GM03348 (cell line): ENCODE measurements around the gene KIF5A.

Experiments
- DNase-seq: peaks from one replicate; pipeline ENCODE4 v3.0.0; 2012; ENCODE audit warnings: low spot score

The KIF5A gene

DNA sequence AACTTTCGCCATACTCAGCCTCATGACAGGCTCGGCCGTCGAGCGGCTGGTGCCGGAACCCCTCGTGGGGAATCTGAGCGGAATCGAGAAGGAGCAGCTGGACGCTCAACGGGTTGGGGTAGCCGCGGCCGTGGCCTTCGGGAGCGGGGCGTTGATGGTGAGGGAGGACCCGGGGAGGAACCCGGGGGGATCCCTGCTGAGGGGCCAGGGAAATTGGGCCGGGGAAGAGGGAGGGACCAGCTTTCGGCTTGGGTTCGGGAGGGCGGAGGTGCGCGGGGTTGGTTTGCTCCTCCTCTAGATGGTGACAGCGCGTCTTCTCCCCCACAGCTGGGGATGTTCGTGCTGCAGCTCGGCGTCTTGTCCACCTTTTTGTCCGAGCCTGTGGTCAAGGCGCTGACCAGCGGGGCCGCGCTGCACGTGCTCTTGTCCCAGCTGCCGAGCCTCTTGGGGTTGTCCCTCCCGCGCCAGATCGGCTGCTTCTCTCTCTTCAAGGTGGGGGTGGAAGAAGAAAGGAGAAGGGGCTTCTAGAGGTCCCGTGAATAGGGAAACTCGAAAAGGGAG lies 71.2 kb downstream of the KIF5A start:
- no peak for DNase-seq

DNA sequence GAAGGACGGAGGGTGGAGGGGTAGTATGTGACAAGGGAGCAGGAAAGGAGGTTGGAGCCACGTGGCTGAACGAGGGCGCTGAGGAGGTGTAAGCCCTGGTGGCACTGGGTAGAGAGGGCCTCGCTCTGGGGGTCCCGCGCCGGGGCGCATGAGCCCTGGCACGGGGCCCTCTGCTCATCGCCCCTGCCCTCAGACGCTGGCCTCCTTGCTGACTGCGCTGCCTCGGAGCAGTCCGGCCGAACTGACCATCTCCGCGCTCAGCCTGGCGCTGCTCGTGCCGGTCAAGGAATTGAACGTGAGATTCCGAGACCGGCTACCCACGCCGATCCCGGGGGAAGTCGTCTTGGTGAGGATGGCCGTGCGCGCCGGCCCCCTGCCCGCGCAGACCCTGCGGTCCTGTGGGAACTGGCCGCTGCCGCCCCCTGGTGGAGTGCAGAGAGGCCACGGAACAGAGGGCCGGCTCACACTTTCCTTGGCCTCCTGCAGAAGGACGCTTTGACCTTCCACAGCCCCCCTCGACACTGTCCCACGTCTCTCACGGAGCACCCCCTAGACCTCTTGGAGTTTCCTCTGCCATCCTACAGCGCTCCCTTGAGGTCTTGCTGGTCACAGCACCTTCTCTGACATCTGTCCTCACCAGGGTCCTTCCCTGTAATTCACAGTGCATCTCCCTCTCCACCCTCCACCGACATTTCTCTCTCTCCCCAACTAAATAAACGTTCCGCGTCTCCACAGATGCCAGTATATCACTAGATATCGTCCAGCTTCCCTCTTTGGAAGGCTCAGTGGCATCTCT lies 71.9 kb downstream of the KIF5A start:
- peak; percentile 87 for DNase-seq

DNA sequence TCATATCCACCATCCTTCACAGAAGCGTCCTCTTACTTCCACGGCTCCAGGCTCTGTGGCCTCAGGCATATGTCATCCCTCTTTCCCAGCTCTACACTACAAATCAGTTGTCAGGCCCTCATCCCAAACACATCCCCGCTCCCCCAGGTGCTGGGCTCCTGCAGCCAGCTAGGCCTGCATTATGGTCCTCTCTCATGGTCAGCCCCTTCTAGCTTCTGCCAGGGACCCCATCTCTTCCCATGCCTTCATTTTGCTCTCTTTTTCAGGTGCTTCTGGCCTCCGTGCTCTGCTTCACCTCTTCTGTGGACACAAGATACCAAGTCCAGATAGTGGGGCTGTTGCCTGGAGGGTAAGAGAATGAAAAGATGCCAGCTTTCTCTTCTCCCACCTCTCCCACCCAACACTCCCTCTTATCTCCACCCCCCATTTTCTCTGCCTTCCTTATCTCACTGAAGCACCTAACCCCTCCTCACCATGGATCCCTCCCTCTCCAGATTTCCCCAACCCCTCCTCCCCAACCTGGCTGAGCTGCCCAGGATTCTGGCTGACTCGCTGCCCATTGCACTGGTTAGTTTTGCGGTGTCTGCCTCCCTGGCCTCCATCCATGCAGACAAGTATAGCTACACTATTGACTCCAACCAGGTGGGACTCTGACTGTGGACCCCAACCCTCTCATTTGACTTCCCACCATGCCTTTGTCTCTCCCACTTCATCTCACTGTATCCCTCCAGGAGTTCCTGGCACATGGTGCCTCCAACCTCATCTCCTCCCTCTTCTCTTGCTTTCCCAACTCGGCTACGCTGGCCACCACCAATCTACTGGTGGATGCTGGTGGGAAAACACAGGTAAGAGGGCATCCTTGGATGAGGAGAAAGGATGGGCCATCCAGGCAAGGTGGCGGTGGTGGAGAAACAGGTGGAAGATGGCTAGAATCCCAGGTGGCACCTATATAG lies 72.7 kb downstream of the KIF5A start:
- no peak for DNase-seq

DNA sequence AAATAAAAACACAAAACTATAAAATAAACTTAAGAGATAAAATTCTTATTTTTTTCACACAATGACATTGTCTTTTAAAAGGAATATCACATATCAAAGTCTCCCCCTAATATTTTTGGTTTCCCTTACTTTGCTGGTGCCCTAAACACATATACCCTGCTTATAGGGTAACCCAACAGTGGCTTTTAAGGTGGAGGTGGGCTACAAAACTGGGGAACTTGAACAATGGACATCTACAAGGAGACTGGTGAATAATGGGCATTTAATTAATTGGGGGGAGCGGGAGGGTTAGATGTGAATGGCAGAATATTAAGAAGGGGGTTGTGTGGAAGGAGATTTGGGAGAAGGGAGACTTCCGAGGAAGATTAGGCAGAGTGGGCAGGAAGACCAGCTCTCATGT lies 73.5 kb downstream of the KIF5A start:
- DNase-seq = no peak

DNA sequence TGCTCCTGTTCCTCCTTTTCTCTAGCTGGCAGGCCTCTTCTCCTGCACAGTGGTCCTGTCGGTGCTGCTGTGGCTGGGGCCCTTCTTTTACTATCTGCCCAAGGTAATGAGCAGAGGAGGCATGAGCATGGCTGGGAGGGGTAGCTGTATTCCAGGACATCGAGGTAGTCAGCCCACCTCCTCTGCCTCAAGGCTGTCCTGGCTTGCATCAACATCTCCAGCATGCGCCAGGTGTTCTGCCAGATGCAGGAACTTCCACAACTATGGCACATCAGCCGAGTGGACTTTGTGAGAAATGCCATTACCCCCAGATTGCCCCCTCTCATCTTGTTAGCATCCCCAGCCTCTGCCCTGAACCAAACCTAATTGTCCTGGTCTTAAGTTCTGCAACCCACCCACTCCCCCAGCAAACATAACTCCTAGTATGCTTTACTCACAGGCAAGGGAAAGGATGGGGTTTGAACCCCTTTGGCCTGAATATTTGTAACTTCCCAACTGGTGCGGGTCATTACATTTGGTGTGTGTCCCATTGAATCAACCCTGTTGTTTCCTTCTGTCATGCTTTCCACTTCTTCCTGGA lies 74.1 kb downstream of the KIF5A start:
- DNase-seq = no peak

DNA sequence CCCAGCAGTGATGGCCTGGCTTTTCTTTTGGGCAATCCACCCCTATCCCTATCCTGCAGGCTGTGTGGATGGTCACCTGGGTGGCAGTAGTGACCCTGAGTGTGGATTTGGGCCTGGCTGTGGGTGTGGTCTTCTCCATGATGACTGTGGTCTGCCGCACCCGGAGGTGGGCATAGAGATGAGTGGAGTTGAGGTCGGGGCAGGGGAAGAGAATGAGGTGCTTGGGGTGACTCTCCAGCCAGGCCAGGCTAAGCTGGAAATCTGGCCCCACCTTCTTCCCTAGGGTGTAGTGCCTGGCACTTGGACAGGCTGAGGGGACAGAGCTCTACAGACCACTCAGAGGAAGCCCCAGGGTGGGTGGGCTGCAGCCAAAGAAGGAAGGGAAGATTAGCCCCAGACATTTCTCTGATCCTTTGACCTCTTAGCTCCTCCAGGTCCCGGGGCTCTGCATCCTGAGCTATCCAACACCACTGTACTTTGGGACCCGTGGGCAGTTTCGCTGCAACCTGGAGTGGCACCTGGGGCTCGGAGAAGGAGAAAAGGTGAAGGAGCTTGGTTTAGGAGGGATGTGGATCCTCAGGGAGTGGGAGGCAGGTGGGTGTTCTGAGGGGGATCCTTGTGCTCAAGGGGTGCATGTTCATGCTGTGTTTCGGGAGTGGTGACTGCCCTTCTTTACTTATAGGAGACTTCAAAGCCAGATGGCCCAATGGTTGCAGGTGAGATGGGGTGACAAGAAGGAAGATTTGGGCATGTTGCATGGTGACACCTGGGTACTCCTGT lies 74.8 kb downstream of the KIF5A start:
- DNase-seq = no peak

DNA sequence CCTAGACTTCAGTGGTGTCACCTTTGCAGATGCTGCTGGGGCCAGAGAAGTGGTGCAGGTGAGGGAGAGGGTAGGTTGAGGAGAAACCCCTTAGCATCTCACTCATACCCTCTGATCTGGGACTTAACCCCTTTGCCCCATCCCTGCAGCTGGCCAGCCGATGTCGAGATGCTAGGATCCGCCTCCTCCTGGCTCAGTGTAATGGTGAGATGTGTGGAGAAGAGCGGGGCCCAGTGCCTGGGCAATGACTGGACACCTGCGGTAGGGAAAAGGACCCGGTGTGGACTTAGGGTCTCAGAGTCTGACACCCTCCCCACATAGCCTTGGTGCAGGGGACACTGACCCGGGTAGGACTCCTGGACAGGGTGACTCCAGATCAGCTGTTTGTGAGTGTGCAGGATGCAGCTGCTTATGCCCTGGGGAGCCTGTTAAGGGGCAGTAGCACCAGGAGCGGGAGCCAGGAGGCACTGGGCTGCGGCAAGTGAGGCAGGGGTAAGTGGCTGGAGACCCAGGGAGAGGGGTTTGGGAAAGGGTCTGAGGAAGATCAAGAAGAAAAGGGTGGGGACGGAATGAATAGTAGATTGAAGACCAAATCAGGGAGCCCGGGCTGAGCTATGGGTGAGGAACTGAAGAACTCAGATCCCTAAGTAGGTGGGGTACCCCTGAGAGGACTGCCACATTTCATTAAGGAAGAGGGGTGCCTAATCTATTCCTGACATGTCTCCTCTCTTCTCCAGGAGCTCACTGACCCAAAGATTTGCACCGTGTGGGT lies 75.6 kb downstream of the KIF5A start:
- no peak for DNase-seq

DNA sequence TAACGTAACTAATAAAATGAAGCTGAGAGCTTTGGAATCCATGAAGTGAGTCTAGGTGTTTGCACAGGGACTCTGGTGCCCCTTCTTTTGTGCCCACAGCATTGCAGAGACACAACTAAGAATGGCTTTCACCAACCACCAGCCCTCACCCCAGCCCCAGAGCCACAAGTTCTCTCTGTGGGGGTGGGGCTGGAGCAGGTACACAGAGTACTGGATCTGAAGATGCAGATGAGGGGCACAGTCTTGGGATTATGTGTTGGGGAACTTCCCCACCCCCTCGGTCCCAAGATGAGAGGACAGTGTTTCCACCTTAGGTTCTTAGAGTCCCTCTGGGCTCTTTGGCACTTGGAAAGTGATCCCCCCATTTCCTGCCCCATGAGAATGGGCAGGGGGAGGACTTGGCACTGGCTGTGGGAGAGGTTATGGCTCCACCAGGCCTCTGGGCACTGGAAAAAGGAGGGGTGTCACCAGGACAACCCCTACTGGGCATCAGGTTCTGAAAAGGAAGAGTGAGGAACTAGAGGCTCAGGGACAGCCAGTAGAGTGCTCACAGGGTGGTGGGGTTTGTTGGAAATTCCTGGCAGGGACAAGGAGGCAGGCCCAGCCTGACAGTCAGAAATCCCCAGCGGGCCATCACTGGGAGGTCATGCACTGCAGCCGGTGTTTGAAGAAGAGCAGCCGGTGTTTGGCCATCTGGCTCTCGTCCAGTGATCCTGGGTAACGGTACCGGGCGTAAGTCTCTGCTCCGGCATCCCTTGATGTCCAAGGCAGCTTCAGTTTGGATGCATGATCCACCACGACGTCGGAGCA lies 76.5 kb downstream of the KIF5A start:
- no peak for DNase-seq

DNA sequence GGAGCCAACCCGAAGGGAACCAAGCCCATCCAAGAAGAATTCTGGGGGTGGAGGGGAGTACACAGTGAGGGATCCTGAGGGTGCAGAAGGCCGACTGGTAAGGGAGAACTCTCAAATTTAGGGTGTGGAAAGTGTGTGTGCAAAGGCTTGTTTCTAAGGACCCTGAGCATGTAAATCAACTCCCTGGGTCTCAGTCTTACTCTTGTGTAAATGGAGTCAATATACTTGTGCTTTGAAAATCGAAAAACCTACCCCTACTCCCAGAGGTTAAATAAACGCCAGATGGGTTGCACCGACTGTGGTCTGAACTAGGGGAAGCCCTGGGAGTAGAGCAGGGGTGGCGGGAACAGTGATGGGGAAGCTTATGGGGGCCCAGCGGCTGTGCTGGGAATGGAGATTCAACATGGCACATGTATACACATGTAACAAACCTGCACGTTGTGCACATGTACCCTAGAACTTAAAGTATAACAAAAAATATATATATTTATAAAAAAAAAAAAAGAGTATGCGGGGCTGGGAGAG lies 77.1 kb downstream of the KIF5A start:
- no peak for DNase-seq

DNA sequence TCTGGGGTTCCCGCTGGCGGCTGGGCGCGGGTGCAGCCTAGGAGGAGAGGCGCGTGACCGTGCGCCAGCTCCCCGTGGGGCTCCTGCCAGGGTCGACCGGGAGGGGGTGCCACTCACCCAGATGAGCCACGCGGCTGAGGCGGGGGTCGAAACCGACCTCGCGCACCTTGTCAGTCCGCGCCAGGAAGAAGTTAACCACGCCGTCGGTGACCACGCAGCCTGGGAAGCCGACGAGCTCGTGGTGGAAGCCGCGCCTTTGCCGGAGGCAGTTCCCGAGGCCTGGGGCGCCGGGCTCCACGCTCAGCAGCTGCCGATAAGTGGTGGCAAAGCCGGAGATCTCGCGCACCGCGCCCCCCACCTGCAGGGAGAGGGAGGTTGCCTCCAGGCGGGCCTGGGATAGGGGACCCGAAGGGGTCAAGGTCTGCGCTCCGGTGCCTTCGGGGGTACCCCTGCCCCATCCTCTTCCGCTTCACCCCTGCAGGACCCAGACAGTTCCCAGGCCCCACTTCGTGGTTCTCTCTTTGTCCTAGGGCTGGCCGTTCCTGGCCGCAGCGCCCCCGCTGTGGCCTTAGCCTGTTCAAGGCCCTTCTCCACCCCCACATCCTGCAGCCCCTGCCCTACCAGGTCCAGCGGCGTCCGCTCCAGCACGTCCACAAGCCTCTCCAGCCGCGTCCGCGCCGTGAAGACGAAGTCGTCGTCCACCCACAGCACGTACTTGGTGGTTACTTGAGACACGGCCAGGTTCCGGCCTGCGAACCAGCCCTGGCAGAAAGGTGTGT lies 77.8 kb downstream of the KIF5A start:
- no peak for DNase-seq

DNA sequence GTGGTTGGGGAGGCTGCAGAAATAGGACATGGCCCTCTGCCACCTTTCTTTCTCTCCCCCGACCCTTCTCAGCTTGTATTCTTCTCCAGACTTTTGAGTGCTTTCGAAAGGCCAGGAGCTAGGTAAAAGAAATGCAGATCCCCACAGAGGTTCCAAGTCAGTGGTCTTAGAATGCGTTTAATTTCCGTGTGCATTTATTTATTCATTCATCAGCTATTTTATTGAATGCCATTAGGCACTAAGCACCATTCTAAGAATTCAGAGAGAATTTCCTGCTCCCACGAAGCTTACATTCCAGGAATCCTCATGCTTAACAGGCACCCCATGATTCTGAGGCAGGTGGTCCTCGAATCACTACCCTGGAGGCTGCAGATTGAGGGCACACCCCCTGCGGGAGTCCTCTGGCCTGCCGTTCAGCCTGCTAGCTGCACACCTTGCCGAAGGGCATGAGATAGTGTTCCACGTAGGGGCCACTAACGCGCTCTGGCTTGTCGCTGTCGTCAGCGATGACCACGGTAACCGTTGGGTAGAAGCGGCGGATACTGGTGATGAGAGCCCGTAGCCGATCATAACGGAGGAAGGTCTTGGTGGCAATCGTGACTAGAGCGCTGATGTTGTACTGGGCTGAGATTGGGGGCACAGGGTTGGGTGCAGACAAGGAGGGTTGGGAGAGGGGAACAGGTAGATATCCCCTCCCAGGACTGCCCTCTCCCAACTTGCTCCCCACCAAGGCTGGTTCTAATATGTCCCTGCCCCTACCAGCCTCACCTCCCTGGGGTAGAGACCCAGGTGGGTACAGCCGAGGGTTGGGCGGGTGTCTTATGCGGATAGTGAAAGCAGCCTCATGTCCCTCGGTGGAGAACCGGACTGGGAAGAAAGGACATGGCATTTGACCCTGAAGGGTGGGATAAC lies 78.7 kb downstream of the KIF5A start:
- no peak for DNase-seq

DNA sequence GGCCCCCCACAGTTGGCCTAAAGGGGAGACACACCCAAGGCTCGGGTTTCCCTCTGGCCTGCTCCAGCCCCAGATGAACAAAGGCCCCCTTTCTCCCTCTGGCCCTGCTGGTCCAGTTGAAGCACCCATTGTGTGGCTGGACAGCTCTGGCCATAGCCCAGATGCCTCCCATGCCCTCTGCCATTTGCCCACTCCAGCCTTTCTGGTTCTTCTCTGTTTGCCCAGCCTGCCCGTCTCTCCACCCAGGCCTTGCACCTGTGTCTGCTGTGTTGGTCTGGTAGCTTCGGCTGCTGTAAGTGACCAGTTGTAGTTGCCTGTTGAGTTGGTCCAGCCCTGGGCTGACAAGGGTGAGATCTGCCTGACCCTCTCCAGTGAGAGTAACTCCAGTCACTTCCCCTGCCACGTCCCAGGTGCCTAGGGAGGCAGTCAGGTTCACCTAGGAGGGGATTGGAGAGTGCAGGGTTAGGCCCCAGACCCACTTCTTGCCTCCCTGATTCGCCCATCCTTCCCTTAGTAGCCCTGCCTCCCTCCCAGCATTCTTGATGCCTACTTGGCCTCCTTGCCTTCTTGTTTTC lies 80.1 kb downstream of the KIF5A start:
- no peak for DNase-seq

DNA sequence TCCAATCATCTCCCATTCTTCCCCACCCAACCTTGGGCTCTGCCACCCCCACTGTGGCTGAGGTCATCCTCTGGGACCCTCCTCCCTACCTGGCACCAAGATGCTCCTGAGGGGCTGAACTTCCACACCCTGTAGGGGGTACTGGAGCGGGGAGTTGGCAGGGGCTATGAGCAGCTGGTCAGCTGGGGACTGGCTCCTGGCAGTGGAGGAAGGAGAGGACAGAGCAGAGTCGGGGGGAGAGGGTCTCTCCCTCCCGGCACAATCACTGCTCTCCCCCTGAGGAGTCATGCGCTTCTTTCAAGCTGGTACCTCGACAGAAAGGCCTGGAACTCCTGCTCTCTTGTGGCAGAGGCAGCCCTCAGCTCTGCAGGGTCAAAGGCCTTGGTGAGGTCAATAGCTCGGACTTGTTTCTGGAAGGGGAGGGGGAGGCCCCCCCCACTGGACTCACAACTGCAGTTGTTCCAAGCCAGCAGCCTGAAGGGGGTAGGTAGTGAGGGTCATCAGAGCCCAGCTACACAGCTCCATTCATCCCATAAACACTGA lies 81.1 kb downstream of the KIF5A start:
- no peak for DNase-seq

DNA sequence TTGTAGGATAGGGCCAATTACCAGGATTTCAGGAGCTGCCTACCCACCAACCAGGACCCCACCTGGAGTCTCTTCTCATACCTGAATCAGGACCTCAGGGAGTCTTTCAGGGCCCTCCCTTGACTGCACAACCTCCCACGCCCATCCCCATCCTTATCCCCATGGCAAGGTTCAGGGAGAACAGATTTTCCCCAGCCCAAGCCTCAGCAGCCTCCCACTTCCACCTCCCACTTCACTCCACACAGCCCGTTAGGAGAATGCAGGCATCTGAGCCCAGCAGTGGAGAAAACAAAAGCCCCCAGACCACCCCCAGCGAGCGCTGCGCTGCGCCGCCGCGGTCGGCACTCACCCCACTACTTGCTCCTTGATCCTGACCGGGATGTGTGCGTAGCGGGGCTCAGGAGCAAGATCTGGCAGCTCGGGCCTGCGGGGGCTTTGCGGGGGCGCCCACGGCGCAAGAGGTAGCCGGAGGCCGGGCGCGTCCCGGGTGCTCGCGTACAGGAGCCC lies 81.8 kb downstream of the KIF5A start:
- DNase-seq = peak; percentile 3

DNA sequence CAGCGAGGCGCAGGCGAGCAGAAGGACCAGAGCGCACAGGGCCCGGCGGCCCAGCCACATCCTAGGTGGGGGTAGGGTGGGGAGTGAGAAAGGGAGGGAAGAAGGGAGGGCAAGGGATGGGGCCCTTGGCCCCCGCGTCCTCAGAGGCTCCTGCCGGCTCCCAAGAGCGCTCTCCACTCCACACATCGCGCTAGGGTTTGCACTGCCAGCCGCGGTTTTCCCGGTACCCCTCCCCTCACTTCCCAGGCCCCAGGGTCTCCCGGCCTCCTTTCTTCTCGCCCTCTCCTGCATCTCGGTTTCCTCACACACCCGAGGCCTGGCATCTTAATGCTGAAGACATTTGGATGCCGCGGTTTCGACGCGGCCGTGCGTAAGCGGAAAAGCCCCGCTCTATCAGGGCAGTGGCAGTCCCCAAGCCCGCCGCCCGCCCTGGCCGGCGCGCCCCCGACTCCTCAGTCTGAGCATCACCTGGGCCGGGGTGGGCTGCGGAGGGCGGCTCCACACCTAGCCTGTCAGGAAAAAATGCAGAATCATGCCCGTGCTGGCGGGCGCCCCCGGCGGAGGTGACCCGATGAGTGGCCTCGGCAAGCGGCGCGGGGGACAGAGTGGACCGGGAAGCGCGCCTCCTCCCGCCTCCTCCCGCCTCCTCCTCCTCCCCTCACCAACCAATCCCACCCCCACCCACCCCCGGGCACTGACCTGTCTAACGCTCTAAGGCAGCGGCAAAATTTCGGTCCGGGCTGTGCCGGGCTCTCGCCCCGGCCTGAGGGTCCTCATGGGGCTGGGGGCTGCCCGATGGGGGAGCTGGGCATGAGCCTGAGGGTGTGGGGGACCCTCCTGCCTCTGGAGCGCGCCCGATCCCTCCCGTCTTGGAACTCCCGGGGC lies 82.5 kb downstream of the KIF5A start:
- DNase-seq = peak; percentile 28
